HS-27A (cell line): Measurements from ENCODE around the gene ERO1B.

Experiments used
- DNase-seq: peaks from one replicate; pipeline ENCODE4 v3.0.0-alpha.2; 2012; ENCODE audit warnings: low read depth, missing footprints

ERO1B gene

GRCh38 chr1:236301080-236301957 lies 19.6 kb upstream of the ERO1B start:
- no peak for DNase-seq

- no peak for DNase-seq
Measured at GRCh38 chr1:236297161-236297560, 15.4 kb upstream of the ERO1B start.

GRCh38 chr1:236292425-236292824 lies 10.7 kb upstream of the ERO1B start:
- no peak for DNase-seq

GRCh38 chr1:236289492-236290131 lies 7.9 kb upstream of the ERO1B start:
- DNase-seq: no peak

GRCh38 chr1:236288620-236288976 lies 6.8 kb upstream of the ERO1B start:
- no peak for DNase-seq

- no peak for DNase-seq
Measured at GRCh38 chr1:236287757-236288619, 6.2 kb upstream of the ERO1B start.

GRCh38 chr1:236287356-236287755 lies 5.6 kb upstream of the ERO1B start:
- DNase-seq: no peak

- no peak for DNase-seq
Measured at GRCh38 chr1:236284291-236284721, 2.5 kb upstream of the ERO1B start.

- no peak for DNase-seq
Measured at GRCh38 chr1:236282719-236283118, 961 bp upstream of the ERO1B start.

- no peak for DNase-seq
Measured at GRCh38 chr1:236282425-236282716, 613 bp upstream of the ERO1B start.

GRCh38 chr1:236281198-236281653 lies 532 bp downstream of the ERO1B start:
- DNase-seq: no peak

GRCh38 chr1:236280438-236281197 lies 1.1 kb downstream of the ERO1B start:
- no peak for DNase-seq

GRCh38 chr1:236275586-236275985 lies 6.2 kb downstream of the ERO1B start:
- no peak for DNase-seq

- DNase-seq: no peak
Measured at GRCh38 chr1:236275061-236275460, 6.7 kb downstream of the ERO1B start.

- no peak for DNase-seq
Measured at GRCh38 chr1:236273358-236273757, 8.4 kb downstream of the ERO1B start.

GRCh38 chr1:236269439-236269838 lies 12.3 kb downstream of the ERO1B start:
- no peak for DNase-seq

GRCh38 chr1:236261898-236262297 lies 19.9 kb downstream of the ERO1B start:
- DNase-seq: no peak

- no peak for DNase-seq
Measured at GRCh38 chr1:236261033-236261432, 20.7 kb downstream of the ERO1B start.

GRCh38 chr1:236259043-236259442 lies 22.7 kb downstream of the ERO1B start:
- DNase-seq: no peak

GRCh38 chr1:236258114-236258622 lies 23.6 kb downstream of the ERO1B start:
- DNase-seq: no peak

GRCh38 chr1:236257216-236257615 lies 24.5 kb downstream of the ERO1B start:
- DNase-seq: no peak
